ENCODE measurements around the gene GPC6. TPM values are rescaled to one million over a fixed set of nuclear protein-coding genes. Genes with fewer than 3 reads are reported as not detected.

Gene GPC6
- total RNA-seq, 1 donor = 77.8 TPM

DNA sequence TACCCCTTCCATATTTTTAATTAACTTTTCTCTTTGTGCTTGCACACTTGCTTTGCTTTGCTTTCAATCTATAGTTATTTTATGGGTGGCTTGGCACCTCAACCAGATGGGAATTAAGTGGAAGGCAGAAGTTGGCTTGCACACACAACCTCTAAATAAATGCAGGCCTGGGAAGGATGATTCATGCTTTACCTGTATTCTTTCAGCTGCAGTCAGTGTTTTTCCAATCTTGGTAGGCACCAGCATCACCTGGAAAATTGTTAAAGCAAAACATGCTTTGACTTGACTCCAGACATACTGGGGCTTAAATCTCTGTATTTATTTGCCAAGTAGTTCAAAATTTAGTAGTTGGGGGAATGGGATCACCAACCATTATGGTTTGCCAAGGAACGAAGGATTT, 543.0 kb downstream of the GPC6 start:
- Histone ChIP-seq H3K27me3 (ENCODE audit: insufficient read depth, low read length) (no peaks in the 10 kb centered on the region), H3K36me3 (ENCODE audit: insufficient read depth, low read length) (no peaks in the 10 kb centered on the region), H3K9me3 (ENCODE audit: low read depth, low read length) (no peaks in the 10 kb centered on the region), H3K4me3 (ENCODE audit: insufficient read depth, low read length) (no peak overlapping the region), H4K20me1 (ENCODE audit: insufficient read depth, low read length) (no peaks in the 10 kb centered on the region), H3K4me1 (ENCODE audit: insufficient read depth, low read length) (peaks cover 16% of the 10 kb centered on the region), H2AFZ (ENCODE audit: low read length) (no peak overlapping the region), H3K4me2 (ENCODE audit: insufficient read depth, low read length) (no peak overlapping the region), H3K27ac (ENCODE audit: low read depth, low read length) (no peak overlapping the region), H3K79me2 (ENCODE audit: insufficient read depth, low read length) (no peaks in the 10 kb centered on the region)
- DNase-seq (ENCODE audit: insufficient read length, low spot score, missing footprints) = no peak
- TF ChIP-seq, protein P1, sequence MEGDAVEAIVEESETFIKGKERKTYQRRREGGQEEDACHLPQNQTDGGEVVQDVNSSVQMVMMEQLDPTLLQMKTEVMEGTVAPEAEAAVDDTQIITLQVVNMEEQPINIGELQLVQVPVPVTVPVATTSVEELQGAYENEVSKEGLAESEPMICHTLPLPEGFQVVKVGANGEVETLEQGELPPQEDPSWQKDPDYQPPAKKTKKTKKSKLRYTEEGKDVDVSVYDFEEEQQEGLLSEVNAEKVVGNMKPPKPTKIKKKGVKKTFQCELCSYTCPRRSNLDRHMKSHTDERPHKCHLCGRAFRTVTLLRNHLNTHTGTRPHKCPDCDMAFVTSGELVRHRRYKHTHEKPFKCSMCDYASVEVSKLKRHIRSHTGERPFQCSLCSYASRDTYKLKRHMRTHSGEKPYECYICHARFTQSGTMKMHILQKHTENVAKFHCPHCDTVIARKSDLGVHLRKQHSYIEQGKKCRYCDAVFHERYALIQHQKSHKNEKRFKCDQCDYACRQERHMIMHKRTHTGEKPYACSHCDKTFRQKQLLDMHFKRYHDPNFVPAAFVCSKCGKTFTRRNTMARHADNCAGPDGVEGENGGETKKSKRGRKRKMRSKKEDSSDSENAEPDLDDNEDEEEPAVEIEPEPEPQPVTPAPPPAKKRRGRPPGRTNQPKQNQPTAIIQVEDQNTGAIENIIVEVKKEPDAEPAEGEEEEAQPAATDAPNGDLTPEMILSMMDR (IDR thresholded peaks at IDR 0.05; ENCODE audit: extremely low read depth, low read depth, low read length) = no peak

DNA sequence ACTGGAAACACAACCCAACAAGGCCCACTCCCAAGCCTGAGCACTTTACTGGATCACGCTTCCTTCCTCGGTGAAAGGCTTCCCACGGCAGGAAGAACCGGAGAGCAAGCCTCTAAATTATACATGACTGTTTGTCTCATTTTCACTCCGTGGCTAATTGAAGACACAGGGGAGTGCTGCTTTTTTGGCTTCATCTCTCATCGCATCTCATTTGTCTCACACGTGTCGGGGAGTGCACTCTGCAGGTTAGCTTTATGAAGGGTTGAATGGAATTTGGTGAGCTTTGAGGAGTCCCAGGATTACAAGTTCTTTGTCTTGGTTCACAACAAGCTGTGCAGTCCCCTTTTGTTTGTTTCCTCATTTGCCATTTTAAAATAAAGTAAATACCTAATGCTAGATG, 544.6 kb downstream of the GPC6 start:
- Histone ChIP-seq H3K27ac (ENCODE audit: low read depth, low read length) (no peak overlapping the region), H4K20me1 (ENCODE audit: insufficient read depth, low read length) (no peaks in the 10 kb centered on the region), H3K4me2 (ENCODE audit: insufficient read depth, low read length) (no peak overlapping the region), H2AFZ (ENCODE audit: low read length) (no peak overlapping the region), H3K36me3 (ENCODE audit: insufficient read depth, low read length) (no peaks in the 10 kb centered on the region), H3K79me2 (ENCODE audit: insufficient read depth, low read length) (no peaks in the 10 kb centered on the region), H3K27me3 (ENCODE audit: insufficient read depth, low read length) (no peaks in the 10 kb centered on the region), H3K9me3 (ENCODE audit: low read depth, low read length) (no peaks in the 10 kb centered on the region), H3K4me3 (ENCODE audit: insufficient read depth, low read length) (no peak overlapping the region), H3K4me1 (ENCODE audit: insufficient read depth, low read length) (peaks cover 31% of the 10 kb centered on the region)
- TF ChIP-seq, protein P1 (IDR thresholded peaks at IDR 0.05; ENCODE audit: extremely low read depth, low read depth, low read length) = no peak
- DNase-seq (ENCODE audit: insufficient read length, low spot score, missing footprints) = no peak

DNA sequence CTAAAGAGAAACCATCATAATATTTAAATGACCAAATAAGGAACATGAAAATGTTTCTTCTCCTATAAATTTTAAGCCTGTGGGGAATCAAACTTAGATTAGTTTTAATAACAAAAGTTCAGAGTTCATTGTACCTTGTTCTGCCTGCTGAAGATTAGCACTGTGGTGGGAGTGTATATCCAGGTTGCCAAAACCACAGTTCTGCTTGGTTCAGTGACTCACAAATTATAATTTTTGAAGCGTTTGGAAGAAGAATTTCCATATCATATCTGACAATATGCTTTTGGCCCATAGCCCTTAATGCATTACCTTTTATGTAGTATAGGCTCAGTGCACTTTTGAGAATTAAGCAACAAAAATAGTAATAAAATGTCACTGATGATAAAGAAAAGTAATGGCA, 545.2 kb downstream of the GPC6 start:
- no peak overlapping the region for H3K4me3 ChIP-seq (ENCODE audit: insufficient read depth, low read length)
- H2AFZ ChIP-seq (ENCODE audit: low read length) = no peak overlapping the region
- peaks cover 37% of the 10 kb centered on the region for H3K4me1 ChIP-seq (ENCODE audit: insufficient read depth, low read length)
- no peak overlapping the region for H3K27ac ChIP-seq (ENCODE audit: low read depth, low read length)
- no peak overlapping the region for H3K4me2 ChIP-seq (ENCODE audit: insufficient read depth, low read length)
- H3K27me3 ChIP-seq (ENCODE audit: insufficient read depth, low read length) = no peaks in the 10 kb centered on the region
- no peaks in the 10 kb centered on the region for H3K36me3 ChIP-seq (ENCODE audit: insufficient read depth, low read length)
- H3K9me3 ChIP-seq (ENCODE audit: low read depth, low read length) = no peaks in the 10 kb centered on the region
- no peaks in the 10 kb centered on the region for H3K79me2 ChIP-seq (ENCODE audit: insufficient read depth, low read length)
- TF ChIP-seq, protein P1 (IDR thresholded peaks at IDR 0.05; ENCODE audit: extremely low read depth, low read depth, low read length) = no peak
- peak; percentile 57 for DNase-seq (ENCODE audit: insufficient read length, low spot score, missing footprints)
- H4K20me1 ChIP-seq (ENCODE audit: insufficient read depth, low read length) = no peaks in the 10 kb centered on the region

DNA sequence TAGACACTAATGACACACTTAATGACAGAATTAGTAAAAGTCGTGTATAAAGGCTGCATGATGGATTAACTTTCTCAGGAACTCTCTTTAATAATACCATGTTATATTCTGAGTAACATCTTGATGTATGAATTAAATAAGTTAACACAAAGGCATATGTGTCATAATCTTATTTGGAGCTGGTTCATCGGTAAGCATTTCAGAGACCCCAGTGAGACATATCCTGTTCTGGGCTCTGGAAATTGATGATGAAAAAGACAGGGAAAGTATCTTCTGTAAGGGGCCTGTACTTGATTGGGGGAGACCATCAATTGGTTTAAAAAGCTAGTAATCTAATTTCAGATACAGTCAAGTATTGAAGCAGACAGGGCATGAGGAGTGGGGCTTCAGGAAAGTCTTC, 547.9 kb downstream of the GPC6 start:
- Histone ChIP-seq H3K4me1 (ENCODE audit: insufficient read depth, low read length) (peaks cover 48% of the 10 kb centered on the region), H3K9me3 (ENCODE audit: low read depth, low read length) (no peaks in the 10 kb centered on the region), H3K79me2 (ENCODE audit: insufficient read depth, low read length) (no peaks in the 10 kb centered on the region), H3K27me3 (ENCODE audit: insufficient read depth, low read length) (no peaks in the 10 kb centered on the region), H3K27ac (ENCODE audit: low read depth, low read length) (no peak overlapping the region), H3K36me3 (ENCODE audit: insufficient read depth, low read length) (no peaks in the 10 kb centered on the region), H4K20me1 (ENCODE audit: insufficient read depth, low read length) (no peaks in the 10 kb centered on the region), H2AFZ (ENCODE audit: low read length) (no peak overlapping the region), H3K4me3 (ENCODE audit: insufficient read depth, low read length) (no peak overlapping the region), H3K4me2 (ENCODE audit: insufficient read depth, low read length) (no peak overlapping the region)
- TF ChIP-seq, protein P1 (IDR thresholded peaks at IDR 0.05; ENCODE audit: extremely low read depth, low read depth, low read length) = no peak
- no peak for DNase-seq (ENCODE audit: insufficient read length, low spot score, missing footprints)

All from osteoblast (primary cell).